DOHH2 (cell line): ENCODE results near the gene AUTS2.

Experiments
- EZH2phosphoT487 ChIP-seq: fragments of 200-600 bp; sonication (generic); IDR thresholded peaks from 2 replicates; pipeline ENCODE4 v1.6.1; 2017; ENCODE audit warnings: borderline replicate concordance, mild to moderate bottlenecking, antibody characterized with exemption, low read length, moderate library complexity, mixed read lengths
- TF ChIP-seq, protein P1 (sequence below): fragments of 200-600 bp; sonication (generic); IDR thresholded peaks from one replicate; pipeline ENCODE4 v1.5.1; 2014; ENCODE audit warnings: antibody characterized with exemption, mild to moderate bottlenecking, low read depth, low read length; ENCODE audit not compliant: poor library complexity, severe bottlenecking

DNA sequence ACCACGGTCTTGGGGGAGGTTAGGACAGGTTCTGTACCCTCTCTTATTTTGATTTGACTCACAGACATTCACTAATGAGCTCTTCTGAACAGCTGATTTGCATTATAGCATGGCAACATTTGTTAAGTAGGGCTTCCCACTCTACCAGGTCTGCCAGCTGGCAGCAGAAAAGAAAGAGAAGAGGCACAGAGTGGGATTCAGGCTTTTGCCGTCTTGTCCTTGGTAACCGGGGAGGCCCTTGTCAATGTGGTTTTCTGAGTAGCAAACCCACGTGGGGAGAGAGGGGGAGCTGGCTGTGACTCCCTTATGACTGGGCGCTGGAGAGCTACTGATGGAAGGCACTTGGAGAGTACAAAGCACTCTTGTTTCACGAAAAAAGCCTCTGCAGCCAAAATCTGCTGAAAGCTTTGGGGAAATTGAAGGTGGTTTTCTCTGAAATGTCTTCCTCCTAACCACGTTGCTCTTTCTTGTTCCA is 1178.4 kb downstream of the AUTS2 start:
- TF ChIP-seq, protein P1, sequence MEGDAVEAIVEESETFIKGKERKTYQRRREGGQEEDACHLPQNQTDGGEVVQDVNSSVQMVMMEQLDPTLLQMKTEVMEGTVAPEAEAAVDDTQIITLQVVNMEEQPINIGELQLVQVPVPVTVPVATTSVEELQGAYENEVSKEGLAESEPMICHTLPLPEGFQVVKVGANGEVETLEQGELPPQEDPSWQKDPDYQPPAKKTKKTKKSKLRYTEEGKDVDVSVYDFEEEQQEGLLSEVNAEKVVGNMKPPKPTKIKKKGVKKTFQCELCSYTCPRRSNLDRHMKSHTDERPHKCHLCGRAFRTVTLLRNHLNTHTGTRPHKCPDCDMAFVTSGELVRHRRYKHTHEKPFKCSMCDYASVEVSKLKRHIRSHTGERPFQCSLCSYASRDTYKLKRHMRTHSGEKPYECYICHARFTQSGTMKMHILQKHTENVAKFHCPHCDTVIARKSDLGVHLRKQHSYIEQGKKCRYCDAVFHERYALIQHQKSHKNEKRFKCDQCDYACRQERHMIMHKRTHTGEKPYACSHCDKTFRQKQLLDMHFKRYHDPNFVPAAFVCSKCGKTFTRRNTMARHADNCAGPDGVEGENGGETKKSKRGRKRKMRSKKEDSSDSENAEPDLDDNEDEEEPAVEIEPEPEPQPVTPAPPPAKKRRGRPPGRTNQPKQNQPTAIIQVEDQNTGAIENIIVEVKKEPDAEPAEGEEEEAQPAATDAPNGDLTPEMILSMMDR = no peak
- no peak for TF ChIP-seq EZH2phosphoT487
